SIG-M5 treated with dmso at 0.1 percent for 504 hours (cell line): ENCODE data around the gene NRF1.
A peak's percentile ranks its signal among the peaks of the same experiment; 100 is the strongest.
"Not testable (repeated sequence)": the region's sequence is repeated elsewhere in the genome, so short reads cannot be mapped to it uniquely, and the experiment has no call there.

Experiments
- DNase-seq: peaks from one replicate; lab custom pipeline; 2025; ENCODE audit not compliant: unreplicated experiment; lab: John Stamatoyannopoulos, UW

Gene NRF1

DNA sequence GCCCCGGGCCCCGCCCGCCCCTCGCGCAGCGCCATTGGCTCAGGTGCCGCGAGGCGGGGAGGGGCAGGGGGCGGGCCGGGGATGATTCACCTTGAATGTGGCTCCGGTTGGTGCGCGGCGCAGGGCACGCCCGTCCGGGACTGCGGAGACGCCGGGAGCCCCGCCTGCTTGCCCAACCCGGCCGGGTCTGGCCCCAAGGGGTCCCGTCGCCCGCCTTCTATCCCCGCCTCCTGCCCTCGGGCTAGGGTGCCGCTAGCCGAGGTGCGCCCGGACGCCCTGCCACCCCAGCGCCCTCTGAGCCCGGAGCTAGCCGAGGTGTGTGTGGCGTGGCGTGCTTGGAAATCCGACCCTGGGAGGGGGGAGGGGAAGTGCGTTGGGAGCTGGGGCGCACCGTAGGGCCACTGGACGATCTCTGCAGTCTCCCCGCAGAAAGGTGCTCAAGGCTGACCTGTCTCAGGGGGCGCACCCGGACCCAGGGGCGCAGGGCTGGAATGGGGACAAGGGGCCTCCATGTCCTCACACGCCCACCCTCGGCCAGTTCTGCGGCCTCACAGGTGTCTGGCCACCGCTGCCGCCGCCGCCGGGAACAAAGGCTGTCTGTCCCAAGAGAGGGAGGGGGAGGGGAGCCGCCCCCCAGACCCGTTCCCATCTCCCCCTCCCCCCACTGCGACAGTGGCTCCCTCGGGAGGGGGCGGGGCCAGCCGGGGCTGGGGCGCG lies 168.9 kb downstream of the NRF1 start:
- peak; percentile 70 for DNase-seq

DNA sequence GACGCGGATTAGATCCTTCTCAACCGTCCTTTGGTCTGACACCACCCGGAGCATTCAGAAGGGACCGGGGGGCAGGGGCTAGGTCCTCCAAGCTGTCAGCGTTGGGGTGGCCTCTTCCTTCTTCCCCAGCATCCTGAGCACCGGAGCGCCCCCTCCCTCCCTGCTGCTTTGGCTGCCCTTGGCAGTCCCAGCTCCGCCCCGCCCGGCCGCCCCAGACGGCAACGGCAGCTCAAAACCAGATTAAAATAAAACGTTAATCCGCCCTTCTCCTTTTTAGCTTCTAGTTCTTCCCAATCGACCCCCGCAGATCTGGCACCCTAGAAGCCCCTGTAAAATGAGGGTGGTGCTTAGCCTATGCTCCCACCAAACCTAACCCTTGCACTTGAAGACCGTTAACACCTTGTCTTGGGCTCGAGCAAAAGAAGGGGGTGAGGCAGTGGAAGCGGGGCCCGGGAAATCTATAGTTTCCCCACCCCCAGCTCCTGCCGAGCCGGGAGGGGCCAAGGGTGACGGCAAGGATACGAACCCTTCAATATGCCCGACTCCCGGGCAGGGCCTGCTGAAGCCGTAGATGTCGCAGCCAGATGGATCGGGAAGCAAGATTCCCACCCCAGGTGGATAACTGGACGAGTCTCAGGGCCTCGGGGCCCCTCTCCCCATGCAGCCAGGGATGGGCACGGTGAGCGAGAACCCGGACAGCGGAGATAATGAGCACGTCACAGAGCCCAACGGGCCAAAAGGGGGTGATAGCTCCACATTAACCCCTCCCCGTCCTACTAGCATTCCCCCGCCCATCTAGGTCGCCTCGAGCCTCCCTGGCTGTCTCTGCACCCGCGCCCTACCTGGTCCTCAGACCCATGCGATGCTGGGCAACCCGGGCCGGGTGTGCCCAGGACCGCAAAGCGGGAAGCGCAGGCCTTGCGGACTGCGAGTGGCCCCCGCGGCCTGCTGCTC lies 169.7 kb downstream of the NRF1 start:
- peak; percentile 10 for DNase-seq

DNA sequence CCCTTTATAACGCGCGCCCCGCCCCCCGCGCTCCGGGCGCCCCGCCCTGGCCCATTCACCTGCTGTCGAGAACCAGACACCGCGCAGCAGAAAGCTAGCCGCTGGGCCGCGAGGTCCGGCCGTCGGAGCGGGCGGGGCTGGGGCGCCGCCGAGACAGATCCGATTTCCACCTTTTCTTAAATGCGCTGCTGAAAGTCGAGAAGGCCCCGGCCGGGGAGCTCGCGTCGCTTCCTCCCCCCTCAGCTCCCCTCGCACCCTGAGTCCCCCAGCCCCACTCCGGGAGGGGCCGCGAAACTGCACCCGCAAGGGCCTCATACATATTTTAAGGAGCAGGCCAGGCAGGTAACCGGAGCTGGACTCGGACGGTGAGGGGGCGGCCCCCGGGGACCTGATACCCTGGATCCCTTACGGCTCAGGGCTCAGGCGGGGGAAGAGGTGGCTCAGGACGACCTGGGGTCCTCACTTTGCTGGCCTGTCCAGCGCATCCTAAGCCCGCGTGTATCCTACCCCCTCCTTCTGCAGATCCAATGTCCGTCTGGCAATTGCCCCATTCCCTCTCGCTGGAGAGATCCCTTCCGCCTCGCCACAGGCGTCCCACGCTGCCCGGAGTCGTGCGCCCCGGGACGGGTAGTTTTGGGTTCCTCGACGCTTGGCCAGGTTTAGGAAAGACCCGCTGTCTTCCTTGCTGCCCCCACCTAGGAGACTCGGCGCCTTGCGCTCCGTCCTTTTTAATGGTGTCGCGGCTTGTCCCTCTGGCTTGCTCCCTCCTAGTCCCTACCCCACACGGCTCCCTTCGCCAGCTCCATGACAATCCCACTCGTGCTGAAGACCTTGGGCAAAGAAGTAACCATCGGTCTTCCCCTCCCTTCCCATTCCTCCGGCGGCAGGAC lies 170.7 kb downstream of the NRF1 start:
- DNase-seq = no peak

DNA sequence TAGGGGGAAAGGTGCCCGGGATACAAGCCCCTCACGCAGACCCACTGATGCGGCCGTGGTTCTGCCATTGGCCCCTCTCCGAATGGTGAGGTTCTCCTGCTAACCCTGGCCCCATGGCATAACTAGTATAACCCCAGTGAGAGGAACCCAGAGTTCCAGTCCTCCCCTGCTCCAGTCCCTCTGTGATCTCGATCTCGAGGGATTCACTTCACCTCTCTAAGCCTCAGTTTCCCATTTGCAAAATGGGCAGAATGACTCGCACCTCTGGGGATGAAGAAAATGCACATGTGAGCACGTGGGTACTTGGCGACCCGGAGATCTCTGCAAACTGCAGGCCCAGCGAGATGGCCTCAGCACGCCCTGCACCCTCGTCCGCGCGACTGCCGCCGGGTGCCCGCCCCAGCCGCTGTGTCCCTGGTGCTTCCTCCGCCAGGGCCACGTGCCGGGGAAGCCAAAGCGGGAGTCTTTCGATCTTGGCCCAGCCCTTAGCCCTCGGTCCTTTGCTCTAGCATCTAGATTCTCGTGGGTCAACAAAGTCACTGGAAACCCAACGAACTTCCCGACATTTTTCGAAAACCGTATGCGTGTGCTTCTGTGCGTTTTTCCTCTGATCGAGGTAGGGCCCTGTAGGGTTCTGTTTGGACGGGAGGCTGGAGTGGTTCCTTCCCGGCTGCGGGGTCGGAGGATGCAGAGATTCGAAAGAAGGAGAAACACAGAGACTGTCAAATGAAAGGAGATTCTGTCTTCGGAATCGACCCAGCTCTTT lies 171.5 kb downstream of the NRF1 start:
- DNase-seq = no peak

DNA sequence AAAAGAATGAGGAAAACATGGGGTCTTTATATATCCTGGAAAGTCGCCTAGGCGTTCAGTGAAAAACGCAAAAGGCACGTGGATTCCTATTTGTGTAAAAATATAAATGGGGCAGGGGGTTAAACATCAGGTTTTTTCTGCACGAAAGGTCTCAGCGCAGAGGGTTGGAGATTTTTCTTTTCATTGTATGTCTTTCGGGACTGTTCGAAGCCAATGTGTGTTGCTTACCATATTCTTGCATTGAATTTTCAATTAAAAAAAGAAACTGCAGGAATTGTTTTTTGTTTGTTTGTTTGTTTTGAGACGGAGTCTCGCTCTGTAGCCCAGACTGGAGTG lies 172.0 kb downstream of the NRF1 start:
- no peak for DNase-seq

DNA sequence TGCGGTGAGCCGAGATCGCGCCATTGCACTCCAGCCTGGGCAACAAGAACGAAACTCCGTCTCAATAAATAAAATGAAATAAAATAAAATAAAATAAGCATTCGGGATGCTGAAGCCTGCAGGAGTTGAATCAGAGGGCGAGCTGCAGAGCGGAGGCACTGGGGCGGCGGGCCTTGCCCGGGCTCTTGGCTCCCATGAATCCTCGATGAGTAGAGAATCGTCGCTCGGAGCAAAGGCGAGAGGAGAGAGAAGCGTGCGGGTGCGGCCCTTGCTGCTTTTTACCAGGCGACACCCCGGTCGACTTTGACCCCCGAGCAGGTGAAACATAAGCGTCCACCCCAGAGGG lies 172.9 kb downstream of the NRF1 start:
- no peak for DNase-seq

DNA sequence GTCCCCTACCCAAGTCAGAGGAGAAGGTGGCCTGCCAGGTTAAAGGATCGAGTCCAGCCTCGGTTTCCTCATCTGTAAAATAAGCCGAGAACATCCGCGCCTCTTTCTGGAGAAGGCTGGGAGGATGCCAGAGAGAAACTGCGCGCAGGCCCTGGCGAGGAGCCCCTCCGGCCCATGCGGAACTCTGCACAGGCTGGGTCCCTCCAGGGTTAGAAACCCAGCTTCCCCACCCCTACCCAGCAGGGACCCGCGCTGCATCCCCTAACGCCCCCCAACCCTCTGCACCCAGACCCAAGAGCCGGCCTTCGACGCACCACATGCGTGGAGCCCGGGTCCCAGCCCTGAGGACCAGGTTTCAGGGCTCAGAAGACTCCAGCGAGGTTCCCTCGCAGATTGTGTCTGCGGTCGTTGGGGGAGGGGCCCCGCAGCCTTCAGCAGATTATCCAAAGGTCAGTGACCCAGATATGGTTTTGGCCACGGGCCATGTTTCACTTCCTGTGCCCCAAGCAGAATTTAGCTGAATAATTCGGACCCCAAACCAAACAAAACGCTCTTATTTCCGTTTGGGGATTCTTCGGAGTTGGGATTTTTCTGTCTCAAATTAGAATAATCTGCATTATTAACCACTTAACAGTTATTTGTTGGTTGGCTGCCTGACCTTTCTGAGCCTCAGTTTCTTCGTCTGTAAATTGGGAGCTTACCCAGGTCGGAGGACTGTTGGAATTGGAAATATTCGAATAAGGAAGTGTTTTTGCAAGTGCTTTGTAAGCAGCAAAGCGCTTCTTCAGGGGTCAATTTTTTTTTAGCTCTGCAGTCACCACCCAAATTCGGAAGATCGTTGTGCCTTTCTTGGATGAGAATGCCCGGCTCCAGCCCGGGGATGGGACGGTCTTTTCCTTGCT lies 173.5 kb downstream of the NRF1 start:
- no peak for DNase-seq

DNA sequence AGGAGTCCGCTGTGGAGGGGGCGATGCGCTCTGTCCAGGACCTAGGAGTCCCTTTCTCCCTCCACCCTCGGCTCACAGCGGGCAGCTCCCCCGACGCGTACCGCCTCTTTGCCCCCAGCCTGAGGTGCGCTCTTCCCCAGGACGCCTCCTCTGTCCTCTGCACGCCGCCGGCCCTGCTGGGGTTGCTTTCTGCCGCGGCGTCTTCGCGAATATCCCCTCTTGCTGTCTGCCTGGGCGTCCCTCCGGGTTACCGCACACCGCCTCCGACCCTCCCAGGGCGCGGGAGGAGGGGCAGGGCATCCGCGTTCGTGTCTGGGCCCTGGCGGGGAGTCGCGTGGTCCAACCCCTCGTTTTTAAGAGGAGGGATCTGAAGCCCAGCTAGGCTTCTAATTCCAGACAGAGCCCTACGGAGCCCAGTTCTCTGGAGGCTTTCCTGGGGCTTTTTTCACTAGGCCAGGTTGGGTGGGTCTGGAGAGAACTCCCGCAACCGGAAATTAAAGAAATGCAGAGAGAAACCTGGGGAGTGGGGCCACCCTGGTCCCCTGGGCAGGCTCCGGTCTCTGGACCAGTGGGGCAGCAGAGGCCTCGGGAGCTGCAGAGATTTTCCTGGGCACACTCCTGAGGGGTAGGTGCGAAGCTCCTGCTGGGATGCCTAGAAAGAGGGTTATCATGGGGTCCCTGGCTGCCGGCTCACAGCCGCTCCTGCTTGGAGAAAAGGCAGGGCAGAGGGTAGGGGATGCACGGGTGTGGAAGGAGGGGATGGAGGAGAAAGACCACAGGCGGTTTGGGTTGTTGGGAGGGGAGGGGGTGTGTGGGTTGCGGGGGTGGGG lies 174.4 kb downstream of the NRF1 start:
- no peak for DNase-seq

DNA sequence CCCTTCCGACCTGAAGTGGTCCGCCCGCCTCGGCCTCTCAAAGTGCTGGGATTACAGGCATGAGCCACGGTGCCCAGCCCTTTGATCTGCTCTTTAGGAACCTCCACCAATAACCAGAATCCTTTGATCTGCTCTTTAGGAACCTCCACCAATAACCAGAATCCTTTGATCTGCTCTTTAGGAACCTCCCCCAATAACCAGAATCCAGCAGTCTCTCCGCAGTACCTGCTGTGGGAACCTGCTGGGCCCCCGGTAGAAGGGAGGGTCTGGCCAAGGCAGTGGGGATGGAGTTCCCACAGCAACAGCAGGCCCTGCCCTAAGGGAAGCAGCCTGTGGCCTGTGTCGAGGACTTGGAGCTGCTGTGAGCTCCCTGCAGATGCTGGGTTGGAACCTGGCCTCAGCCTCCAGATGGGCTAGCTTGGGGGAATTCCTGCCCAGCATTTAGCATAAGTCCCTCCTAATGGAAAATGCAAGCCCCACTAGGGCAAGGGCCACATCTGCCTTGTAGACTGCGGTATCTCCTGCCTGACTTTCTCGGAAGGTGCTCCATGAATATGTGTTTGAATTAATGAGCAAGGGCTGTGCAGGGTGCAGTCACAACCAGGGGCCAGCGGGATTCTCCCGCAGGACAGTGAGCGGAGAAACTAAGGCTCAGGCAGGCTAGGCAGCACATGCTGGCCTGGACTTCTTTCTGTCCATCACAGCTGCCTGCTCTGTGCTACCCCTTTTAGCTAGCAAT lies 175.5 kb downstream of the NRF1 start:
- DNase-seq = no peak

DNA sequence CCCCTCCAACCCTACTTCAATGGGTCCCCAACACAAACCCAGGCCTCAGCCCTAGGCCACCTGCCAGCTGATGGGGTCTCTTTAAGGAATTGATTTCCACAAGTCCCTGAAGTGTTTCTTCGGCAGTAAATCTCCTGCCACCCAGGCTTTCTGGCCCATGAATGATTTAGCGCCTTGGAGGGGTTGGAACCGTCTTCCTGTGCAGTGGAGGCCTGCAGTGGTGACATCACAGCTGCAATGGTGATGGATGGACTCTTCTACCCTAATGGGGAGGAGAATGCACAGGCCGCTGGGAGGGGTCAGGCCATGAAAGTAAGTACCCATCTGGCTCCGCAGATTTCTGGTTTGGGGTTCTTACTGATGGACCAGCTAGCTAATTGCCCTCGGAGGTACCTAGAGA lies 177.5 kb downstream of the NRF1 start:
- no peak for DNase-seq

DNA sequence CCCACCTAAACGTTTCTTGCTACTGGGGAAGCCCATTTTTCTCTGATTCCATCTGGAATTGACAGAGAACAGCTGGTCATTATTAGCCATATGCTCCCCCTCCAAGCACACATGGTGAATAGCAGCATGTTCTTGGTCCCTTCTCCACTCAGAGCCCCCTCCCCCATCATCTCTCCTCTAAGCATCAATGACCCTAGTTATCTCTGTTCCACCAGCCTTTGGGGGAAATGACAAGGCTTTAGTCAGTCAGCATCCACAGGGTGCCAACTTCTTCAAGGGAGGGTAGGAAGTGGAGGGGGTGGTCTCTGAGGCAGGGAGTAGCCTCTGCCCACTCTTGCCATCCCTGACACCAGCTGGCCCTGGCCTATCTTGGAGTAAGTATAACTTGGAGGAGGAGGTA lies 178.1 kb downstream of the NRF1 start:
- no peak for DNase-seq

DNA sequence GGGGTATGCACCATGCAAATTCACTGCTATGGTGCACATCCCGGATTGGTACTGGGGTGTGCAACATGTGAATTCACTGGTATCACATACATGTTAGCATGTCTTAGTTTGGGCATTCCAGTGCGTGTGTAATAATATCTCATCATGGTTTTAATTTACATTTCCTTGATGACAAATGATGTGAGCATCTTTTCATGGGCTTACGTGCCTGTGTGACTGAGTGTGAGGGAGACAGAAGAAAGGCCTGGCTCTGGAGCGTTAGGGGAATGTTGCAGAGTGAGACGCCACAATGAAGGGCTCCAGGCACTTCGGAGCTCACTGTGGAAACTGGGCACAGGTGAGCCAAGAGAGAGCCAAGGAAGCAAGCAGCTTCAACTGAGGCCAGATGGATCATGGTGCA lies 178.6 kb downstream of the NRF1 start:
- no peak for DNase-seq

DNA sequence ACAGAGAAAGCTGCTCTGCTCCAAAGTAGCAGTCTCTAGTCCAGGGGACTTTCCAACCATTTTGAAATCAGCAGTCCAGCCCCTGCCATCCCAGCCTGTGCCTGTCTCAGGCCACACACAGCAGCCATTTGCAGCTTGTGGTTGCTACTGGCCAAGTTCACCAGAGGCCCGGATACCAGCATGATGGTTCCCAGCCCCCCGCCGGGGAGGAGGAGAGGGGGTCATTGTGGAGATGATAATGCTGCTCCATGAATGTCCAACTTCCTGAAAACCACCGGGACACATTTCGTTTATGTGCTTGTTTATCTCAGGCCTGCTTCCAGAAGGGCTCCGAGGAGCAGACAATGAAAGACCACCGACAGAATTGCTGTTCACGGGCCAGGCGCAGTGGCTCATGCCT lies 181.2 kb downstream of the NRF1 start:
- DNase-seq = no peak

DNA sequence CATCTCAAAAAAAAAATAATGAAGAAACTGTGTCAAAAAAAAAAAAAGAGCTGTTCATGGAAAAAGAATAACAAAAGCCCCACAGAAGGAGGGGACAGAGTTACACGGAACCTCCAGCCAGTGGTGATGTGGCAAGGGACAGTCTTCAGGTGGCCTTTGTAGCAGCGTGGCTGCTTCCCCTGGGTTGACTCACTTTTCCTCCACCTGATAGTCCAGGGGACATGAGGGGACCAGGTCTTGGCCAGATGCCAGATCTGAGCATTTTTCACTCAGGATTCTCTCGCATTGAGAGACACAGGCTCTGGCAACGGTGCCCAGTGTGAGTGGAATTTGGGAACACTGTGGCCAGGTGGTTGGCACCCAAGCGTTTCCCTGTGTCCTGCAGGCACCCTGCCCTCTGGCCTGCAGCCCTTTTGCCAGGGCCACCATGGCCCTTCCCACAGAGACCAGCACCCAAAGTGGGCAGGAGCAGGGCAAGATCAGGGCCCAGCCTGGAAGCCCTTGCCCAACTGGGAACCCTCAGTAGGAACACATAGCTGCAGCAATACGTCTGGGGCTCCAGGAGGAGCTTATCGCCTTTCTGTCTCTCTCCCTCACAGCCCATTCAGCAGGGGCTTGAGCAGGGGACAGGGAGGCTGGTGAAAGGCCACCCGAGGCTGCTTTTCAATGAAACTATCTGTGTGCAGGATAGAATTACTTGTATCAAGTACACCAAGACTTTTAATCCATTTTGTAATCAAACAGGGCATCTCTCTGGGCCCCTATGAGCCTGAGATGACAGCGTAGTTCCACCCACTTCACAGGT lies 182.2 kb downstream of the NRF1 start:
- DNase-seq = no peak

DNA sequence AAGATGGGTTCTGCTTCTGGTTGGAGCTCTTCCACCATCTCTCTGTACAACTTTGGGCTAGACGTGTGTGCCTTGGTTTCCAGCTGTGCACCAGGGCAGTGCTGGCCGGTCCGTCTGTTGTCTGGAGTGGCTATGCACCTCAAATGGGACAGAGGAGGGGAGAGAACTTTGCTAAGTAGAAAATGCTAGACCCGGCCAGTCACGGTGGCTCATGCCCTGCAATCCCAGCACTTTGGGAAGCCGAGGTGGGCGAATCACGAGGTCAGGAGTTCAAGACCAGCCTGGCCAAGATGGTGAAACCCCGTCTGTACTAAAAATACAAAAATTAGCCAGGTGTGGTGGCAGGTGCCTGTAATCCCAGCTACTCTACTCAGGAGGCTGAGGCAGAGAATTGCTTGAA lies 182.9 kb downstream of the NRF1 start:
- DNase-seq = not testable (repeated sequence)

DNA sequence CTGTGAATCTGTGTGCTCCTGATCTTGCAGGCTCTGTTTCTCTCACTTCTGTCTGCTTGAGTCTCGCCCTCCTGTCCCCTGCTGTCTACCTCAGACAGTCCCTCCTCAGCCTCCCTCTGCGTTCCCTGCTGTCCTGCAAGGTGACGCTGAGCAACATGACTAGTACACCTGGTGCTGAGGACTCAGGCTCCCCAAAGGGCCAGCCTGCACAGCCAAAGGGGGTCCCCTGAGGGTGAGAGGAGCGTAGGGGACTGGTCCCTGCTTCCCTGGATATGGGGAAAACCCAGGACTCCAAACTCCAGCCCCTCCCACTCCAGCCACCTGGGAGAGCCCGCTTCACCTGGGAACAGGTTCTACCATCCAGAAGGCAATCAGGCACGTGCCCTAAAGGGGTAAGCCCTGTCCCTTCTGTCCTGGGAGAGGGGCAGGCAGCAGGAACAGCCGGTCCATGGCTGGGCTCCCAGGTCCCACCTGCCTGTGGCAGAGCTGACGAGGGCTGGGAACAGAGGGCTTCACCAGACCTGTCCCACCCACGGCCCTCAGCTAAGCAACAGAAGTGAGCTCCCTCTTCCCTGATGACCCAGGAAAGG lies 184.8 kb downstream of the NRF1 start:
- DNase-seq = no peak

DNA sequence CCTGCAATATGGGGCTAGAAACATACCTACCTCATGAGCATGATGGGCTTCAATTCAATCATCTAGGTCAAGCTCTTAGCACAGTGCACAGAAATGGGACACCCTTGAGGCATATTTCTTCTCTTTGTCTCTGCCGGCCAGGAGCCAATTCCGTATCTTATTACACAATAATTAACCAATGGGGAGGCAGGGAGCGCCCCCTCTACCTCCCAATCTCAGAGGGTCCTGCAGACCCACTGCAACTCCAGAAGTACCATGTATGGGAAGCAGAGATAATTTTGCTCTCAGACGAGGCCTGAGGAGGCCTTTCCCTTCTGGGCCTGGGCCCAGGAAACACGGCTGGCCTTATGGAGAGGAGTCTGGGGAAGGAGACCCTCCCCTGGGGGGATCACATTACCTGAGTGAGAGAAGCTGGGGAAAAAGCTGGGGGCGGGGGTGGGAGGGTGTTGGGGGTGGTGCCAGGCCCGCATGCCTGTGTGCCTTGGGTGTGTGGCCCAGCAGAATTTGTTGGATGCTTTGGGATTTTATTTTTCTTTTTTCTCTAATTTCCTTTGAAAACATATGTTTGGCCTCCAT lies 185.8 kb downstream of the NRF1 start:
- DNase-seq = no peak
